ENCODE results near the gene COL27A1.
"Not testable (repeated sequence)": the region's sequence is repeated elsewhere in the genome, so short reads cannot be mapped to it uniquely, and the experiment has no call there.

The COL27A1 gene

GRCh38 chr9:114311571-114312512 lies 156.5 kb downstream of the COL27A1 start:
- no peak for DNase-seq

DNA sequence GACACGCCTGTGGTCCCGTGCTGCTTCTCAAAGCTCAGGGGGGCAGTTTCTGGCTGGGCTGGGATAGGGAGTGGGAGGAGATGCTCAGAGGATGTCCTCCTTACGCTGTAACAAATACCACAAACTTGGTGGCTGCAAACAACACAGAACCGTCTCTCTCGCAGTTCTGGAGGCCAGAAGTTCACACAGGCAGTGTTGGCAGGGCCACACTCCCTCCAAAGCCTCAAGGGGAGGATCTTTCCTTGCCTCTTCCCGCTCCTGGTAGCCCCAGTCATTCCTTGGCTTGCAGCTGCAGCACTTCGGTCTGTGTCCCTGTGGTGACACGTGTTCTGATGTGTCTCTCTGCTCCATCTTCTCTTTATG lies 157.2 kb downstream of the COL27A1 start:
- DNase-seq: no peak

DNA sequence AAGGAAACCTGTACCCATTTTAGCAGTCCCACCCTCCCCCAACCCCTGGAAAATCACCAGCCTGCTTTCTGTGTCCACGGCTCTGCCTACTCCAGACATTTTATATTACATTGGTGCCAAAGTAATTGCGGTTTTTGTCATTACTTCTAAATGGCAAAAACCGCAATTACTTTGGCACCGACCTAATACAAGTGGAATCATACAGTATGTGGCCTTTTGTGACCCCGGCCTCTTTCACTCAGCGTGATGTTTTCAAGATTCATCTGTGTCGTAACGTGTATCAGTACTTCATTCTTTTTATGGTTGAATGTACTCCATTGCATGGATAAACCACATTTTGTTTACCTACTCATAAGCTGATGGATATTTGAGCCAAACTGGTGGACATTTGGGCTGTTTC lies 157.8 kb downstream of the COL27A1 start:
- DNase-seq: no peak

- DNase-seq: no peak
These were observed 159.0 kb downstream of the COL27A1 start for GRCh38 chr9:114314256-114314867.

DNA sequence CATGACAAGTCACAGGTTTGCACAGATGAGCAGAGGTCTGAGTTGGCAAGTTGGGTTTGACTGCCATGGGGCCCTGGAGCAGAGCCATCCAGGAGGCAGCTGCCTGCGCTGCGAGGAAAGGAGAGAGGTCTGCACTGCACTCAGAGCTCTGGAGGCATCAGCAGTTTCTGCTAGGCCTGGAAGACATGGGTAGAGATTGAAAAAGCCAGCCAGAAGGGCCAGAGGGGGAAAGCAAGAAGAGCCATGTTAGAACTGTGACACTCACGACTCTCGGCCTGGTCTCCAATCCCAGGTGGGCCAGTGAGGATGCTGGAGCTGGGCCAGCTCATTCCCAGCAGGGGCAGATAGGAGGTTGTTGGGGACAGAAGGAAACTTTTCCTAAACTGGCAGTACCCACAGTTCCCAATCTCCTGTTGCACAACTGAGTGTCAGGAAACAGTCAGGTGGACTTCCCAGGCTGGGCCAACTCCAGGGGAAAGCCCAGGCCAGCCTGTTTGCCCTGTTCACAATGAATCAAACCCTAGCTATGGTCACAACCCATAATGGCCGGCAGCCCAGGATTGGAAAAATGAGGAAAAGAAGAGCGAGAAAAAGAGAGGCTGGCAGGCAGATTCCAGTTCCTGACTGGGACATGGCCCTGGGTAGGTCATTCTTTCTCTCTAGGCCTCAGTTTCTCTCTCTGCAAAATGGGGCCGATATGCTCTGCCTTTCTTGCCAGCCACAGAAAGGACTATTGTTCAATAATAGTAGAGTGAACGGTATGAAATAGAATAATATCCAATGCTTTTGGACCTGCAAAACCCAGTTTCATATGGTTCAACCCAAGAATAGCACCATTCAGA lies 159.8 kb downstream of the COL27A1 start:
- no peak for DNase-seq

DNA sequence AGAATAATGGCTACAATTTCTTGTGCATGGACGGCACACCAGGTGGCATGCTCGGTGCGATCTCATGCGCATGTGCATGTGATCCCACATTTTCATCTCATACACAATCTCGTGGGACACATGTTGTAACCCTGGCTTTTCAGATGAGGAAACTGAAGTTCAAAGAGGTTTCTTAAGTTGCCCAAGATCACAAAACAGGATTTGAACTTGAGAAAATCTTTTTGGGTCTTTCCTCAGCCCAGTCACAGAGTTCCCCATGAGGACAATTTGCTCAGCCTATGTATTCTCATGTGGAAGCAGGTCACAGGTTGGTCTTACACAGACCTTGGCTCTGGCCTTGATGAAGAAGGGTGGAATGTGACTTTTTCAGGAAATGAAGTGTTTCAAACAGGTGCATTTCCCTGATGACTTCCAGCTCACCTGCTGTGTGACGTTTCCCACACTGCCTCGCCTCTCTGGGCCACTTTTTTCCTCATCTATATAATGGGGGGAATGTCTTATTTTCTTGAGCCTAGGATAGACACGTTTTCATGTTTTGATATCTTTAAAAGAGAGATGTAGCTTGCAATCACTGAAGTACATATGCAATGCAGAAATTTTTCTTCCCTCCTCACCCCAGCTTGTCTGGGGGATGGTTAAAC lies 160.5 kb downstream of the COL27A1 start:
- DNase-seq: no peak

DNA sequence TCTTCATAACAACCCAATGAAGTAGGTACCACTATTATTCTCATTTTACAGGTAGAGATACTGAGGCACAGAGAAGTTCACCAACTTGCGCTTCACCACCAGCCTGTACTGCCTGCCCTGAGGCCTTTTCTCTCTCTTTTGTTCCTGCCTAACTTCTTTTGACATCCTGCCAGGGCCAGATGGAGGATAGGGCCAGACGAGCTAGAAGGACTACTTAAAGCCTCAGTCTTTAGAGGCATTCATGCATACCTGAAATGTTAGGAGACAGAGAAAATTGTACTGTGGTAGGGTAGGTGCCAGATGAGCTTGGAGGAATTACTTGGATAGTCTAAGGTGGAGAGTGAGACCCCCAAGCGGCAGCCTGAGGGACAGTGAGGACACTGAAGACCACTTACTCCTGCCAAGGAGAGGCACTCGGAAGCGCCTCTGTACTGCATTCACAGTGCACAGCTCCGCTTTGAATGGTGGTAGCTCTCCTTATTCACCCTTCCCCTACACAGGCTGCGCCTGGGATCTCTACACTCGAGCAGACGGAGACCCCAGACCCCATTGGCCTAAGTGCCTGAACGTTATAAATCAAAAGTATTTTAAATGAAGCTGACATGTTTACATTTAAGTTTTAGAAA lies 161.4 kb downstream of the COL27A1 start:
- no peak for DNase-seq

DNA sequence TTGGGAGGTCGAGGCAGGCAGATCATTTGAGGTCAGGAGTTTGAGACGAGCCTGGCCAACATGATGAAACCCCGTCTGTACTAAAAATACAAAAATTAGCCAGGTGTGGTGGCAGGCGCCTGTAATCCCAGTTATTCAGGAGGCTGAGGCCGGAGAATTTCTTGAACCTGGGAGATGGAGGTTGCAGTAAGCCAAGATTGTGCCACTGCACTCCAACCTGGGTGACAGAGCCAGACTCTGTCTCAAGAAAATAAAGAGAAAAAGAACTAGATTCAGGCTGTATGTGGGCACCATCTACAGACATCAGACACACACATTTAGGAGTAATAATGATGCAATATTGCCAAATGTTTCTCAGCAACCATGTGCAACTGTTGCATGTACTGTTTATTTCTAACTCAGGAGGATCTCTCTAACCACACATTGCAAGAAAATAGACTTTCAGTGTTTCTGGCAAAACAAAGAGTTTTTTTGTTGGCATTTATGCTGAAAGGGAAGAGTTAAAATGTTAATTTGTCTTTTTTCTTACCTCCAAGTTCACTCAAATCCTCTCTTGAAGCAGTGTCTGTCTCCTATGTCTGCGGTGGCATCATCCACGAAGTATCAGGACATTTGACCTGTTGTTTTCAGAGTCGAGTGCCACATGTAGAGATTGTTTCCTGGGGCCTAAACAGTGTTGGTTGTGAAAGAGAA lies 162.5 kb downstream of the COL27A1 start:
- DNase-seq: no peak

GRCh38 chr9:114318416-114318815 lies 163.1 kb downstream of the COL27A1 start:
- DNase-seq: no peak

DNA sequence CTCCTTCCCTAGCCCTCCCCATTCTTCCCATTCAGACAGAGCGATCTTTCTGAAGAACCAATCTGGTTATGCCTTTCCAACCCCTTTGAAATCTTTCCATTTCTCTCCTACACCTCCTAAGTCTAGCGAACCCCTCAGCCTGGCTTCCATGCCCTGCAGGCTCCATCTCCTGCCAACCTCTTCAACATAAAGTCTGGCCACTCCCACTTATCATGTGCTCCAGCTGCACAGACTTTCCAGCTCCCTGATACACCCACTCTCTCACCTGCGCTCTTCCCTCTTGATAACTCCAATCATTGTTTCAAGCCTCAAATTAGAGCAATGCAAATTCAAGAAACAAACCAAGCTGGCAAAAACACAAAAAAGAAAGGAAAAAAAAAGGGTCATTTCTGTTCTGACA lies 163.8 kb downstream of the COL27A1 start:
- DNase-seq: no peak

- DNase-seq: not testable (repeated sequence)
These were observed 165.4 kb downstream of the COL27A1 start for GRCh38 chr9:114320710-114321109.

DNA sequence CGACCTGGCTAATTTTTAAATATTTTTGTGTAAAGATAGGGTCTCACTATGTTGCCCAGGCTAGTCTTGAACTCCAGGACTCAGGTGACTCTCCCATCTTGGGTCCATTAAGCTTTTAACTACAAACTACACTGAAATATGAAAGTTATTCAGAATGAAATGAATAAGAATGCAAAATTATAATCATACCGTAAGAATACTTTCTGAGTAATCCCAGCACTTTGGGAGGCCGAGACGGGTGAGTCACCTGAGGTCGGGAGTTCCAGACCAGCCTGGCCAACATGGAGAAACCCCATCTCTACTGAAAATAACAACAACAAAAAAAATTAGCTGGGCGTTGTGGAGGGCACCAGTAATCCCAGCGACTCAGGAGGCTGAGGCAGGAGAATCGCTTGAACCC lies 166.4 kb downstream of the COL27A1 start:
- DNase-seq: no peak

DNA sequence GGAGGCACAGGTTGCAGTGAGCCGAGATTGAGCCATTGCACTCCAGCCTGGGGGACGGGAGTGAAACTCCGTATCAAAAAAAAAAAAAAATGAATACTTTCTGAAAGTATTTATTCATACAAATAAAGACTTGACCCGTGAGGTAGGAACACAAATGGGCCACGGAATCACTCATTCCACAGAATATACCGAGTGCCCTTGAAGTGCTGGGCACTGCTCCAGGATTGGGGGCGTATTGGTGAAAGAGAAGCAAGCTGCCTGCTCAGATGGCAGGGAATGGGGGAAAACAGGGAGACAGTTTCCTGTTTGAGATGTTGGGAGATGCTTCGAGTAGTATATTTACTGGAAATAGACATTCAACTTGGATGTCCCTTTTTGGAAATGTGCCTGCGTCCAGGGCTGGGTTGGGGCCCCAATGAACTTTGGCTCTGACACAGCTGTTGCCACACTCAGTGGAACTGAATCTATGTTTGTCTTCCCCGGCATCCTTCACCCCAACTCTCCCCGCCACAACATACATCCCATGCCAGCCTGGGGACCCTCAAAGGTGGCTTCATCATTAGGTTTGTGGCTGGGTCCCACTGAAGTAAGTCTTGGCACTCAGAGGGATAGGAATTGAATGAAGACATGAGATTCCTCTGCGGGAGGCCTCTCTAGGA lies 167.0 kb downstream of the COL27A1 start:
- not testable (repeated sequence) for DNase-seq

- DNase-seq: not testable (repeated sequence)
These were observed 167.6 kb downstream of the COL27A1 start, which contains the start of gene ORM1 for GRCh38 chr9:114322831-114323531. ORM1 (plus strand) TSS chr9:114323098; CDS start chr9:114323134, 36 bp downstream.

DNA sequence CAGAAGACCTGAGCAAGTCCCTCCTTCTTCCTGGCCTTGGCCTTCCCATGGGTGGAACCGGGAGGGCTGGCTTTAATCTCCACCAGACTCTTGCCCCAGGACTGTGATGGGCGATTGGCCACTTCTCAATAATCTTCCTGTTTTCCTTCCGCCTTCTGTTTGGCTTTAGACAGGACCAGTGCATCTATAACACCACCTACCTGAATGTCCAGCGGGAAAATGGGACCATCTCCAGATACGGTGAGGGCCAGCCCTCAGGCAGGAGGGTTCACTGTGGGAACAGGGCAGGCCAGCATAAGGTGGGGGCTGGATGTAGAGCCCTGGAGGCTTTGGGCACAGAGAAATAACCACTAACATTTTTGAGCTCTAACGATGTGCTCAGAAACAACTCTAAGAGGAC lies 168.5 kb downstream of the COL27A1 start:
- DNase-seq: not testable (repeated sequence)

- no peak for DNase-seq
These were observed 169.2 kb downstream of the COL27A1 start for GRCh38 chr9:114324492-114324891.

DNA sequence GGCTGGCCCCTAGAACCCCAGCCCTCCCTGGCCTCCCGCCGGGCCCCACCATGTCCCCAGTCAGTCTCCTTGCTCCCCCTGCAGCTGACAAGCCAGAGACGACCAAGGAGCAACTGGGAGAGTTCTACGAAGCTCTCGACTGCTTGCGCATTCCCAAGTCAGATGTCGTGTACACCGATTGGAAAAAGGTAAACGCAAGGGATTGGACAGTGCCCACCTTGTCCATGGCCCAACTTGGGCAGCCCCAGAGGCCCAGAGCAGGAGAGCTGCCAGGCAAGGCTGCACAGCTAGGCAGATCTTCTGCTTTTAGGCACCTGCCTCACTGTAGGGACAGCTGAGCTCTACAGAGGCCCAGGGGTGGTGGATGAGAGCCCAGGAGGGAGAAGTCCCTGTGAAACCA lies 169.6 kb downstream of the COL27A1 start:
- DNase-seq: not testable (repeated sequence)

- DNase-seq: not testable (repeated sequence)
These were observed 170.4 kb downstream of the COL27A1 start for GRCh38 chr9:114325684-114326254.

- DNase-seq: no peak
These were observed 172.4 kb downstream of the COL27A1 start for GRCh38 chr9:114327749-114328148.

DNA sequence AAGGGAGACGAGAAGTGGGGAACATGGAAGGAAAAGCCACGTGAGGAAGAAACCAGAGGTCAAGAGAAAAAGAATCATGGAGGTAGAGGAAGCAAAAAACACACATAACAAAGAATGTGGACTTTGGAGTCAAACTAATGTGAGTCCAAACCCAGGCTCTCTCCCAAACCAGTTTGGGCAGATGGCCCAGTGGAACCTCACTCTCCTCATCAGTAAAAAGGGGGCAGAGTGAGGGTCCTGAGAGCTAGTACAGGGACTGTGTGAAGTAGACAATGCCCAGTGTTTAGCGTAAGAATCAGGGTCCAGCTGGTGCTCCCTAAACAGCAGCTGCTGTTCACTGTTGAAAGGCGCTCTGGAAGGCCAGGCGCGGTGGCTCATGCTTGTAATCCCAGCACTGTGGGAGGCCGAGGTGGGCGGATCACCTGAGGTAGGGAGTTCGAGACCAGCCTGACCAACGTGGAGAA lies 173.1 kb downstream of the COL27A1 start:
- DNase-seq: not testable (repeated sequence)
